NCI-H82 treated with DMSO at 0.1 percent for 48 hours (cell line): ENCODE results near the gene PLA2G6.

Experiments used
- DNase-seq: peaks from one replicate; lab custom pipeline; 2025; ENCODE audit not compliant: unreplicated experiment; lab: John Stamatoyannopoulos, UW

Gene PLA2G6

GRCh38 chr22:38112381-38112780, 69.2 kb downstream of the PLA2G6 start:
- no peak for DNase-seq

- no peak for DNase-seq
Measured at GRCh38 chr22:38111925-38112355, 69.7 kb downstream of the PLA2G6 start.

- no peak for DNase-seq
Measured at GRCh38 chr22:38110863-38111852, 70.5 kb downstream of the PLA2G6 start.

- no peak for DNase-seq
Measured at GRCh38 chr22:38110008-38110862, 71.4 kb downstream of the PLA2G6 start, which contains the start of gene BAIAP2L2. TSS of gene BAIAP2L2 (minus strand) at chr22:38110684. CDS start at chr22:38110525, 159 bp downstream.

GRCh38 chr22:38109371-38110001, 72.1 kb downstream of the PLA2G6 start:
- no peak for DNase-seq

GRCh38 chr22:38108561-38109319, 72.9 kb downstream of the PLA2G6 start:
- DNase-seq = no peak

GRCh38 chr22:38107692-38108515, 73.7 kb downstream of the PLA2G6 start:
- no peak for DNase-seq

- no peak for DNase-seq
Measured at GRCh38 chr22:38106814-38107578, 74.6 kb downstream of the PLA2G6 start.

GRCh38 chr22:38104084-38104483, 77.5 kb downstream of the PLA2G6 start:
- DNase-seq = no peak

GRCh38 chr22:38103641-38104040, 78.0 kb downstream of the PLA2G6 start:
- no peak for DNase-seq

- no peak for DNase-seq
Measured at GRCh38 chr22:38098410-38099249, 83.0 kb downstream of the PLA2G6 start.

GRCh38 chr22:38097557-38098409, 83.8 kb downstream of the PLA2G6 start:
- no peak for DNase-seq

GRCh38 chr22:38097058-38097457, 84.6 kb downstream of the PLA2G6 start:
- DNase-seq = no peak

GRCh38 chr22:38089474-38089851, 92.2 kb downstream of the PLA2G6 start:
- no peak for DNase-seq

GRCh38 chr22:38088629-38089473, 92.8 kb downstream of the PLA2G6 start:
- DNase-seq = no peak

- no peak for DNase-seq
Measured at GRCh38 chr22:38087855-38088254, 93.8 kb downstream of the PLA2G6 start.
